Urinary bladder (tissue), 4 donors: ENCODE results near the gene SASS6. TPM values are rescaled to one million over a fixed set of nuclear protein-coding genes. Genes with fewer than 3 reads are reported as not detected.

Experiments used
- DNase-seq: peaks from one replicate; pipeline ENCODE4 v3.0.0-alpha.2; 2015; ENCODE audit errors: extremely low spot score
- H3K27ac ChIP-seq: one replicate; pipeline ENCODE4 v1.5.1; 2013; ENCODE audit warnings: low read depth, mild to moderate bottlenecking, moderate library complexity
- H3K36me3 ChIP-seq: one replicate; pipeline ENCODE4 v1.6.1; 2013; ENCODE audit warnings: mild to moderate bottlenecking, moderate library complexity; ENCODE audit not compliant: insufficient read depth
- H3K4me1 ChIP-seq: one replicate; pipeline ENCODE4 v1.6.1; 2013; ENCODE audit warnings: mild to moderate bottlenecking, moderate library complexity; ENCODE audit not compliant: insufficient read depth
- H3K4me3 ChIP-seq: one replicate; pipeline ENCODE4 v1.5.1; 2013; ENCODE audit warnings: low read depth, low read length
- WGBS: extraction: QIAGEN DNeasy Blood & Tissue Kit; methylation state at CpG from one replicate; pipeline ENCODE4 v1.1.7; 2013; 5-methylcytosine and 5-hydroxymethylcytosine counted together
- polyA plus RNA-seq: library from polyadenylated mRNA; stranded (reverse); fragments of 200-250 nt; gene quantifications from one replicate; pipeline ENCODE4 v1.2.3, GENCODE V29; 2013
- total RNA-seq: library from RNA; depleted of rRNA; stranded (reverse); fragments of >200 nt; gene quantifications from one replicate; pipeline ENCODE4 v1.2.3, GENCODE V29; 2014
- donor health status: healthy with polysubstance abuse.
- donor health status: healthy.

Gene SASS6
- total RNA-seq: 8.6 TPM
- 2.4 TPM for polyA plus RNA-seq

DNA sequence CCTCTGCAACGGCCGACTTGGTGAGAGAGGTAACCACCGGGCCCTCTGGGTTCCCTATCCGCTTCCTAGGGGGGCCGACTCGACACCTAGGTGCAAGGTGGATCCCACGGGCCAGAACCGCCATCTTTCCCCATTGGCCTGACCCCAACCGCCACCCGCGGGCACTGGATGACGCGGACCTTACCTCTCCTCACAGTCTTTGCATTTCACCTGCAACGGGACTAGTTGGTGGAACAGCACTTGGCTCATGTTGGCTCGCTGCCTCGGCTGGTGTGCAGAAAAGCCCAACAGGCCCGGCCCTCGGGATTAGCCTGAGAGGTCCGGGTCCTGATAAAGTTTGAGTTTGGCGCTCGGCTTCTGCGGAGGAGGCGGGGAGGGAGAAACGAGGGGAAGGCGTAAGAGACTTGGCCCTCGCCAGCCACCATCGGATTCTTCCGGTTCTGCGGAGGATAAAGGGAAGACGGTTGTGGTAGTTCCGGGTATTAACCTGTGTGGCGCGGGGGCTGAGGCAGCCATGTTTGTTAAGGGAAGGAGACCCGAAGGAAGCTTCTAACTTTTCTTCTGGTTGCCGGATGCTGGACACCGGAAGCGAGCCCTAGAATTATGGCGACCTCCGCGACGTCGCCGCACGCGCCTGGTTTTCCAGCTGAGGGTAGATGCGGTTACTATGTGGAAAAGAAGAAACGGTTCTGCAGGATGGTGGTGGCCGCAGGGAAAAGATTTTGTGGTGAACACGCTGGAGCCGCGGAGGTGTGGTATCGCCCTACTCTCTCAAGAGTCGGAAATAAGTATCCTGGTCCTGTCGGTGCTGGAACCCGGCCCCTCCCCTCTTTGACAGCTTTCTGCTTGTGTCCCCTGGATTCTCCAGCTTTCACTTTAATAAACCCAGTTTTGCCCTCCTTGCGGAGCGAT, at the start of gene SASS6, which contains the start of gene TRMT13:
TSS of gene SASS6 (minus strand) at position 365 of the 912 bp plus-strand sequence. CDS start at position 249, 116 bp downstream.
TSS of gene TRMT13 (plus strand) at position 598 of the 912 bp plus-strand sequence. CDS start at position 604, 6 bp downstream.
- under 1% methylated on average over 57 of the region's 57 CpGs for WGBS
- Histone ChIP-seq H3K36me3 (peaks cover 4% of the 10 kb centered on the region), H3K27ac (no peak within 1 kb of the TSS), H3K4me1 (no peaks in the 10 kb centered on the region), H3K4me3 (peak within 1 kb of the TSS; percentile 73)
- DNase-seq: peak; percentile 98

- no peak within 1 kb of the TSS for H3K4me3 ChIP-seq
- H3K27ac ChIP-seq: no peak within 1 kb of the TSS
- no peaks in the 10 kb centered on the region for H3K4me1 ChIP-seq
- DNase-seq: no peak
- no peaks in the 10 kb centered on the region for H3K36me3 ChIP-seq
- WGBS: 41% methylated on average over 5 of the region's 5 CpGs
Measured at GRCh38 chr1:100178091-100178490, 45.4 kb upstream of the SASS6 start, which contains the start of gene LRRC39. TSS of gene LRRC39 (minus strand) at chr1:100178256. CDS start at chr1:100168516, 9,740 bp downstream.

- Histone ChIP-seq H3K4me1 (no peaks in the 10 kb centered on the region), H3K4me3 (no peak overlapping the region), H3K27ac (no peak overlapping the region), H3K36me3 (no peaks in the 10 kb centered on the region)
- DNase-seq: no peak
- 92% methylated on average over 4 of the region's 4 CpGs for WGBS
Measured at GRCh38 chr1:100177295-100178041, 44.7 kb upstream of the SASS6 start.

GRCh38 chr1:100168051-100168450, 35.3 kb upstream of the SASS6 start:
- no peaks in the 10 kb centered on the region for H3K4me1 ChIP-seq
- H3K36me3 ChIP-seq: no peaks in the 10 kb centered on the region
- no peak overlapping the region for H3K4me3 ChIP-seq
- H3K27ac ChIP-seq: no peak overlapping the region
- no peak for DNase-seq
- 98% methylated on average over 2 of the region's 2 CpGs for WGBS

DNA sequence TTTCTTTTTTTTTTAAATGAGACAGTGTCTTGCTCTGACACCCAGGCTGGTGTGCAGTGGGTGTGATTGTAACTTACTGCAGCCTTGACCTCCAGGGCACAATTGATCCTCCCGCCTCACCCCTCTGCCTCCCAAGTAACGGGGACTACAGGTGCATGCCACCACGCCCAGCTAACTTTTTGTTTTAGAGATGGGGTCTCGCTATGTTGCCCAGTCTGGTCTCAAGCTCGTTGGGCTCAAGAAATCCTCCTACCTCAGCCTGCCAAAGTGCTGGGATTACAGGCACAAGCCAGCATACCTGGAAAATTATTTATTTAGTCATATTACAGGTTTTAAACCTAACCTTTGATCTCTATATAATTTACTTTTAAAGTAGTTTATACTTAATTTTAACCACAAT, 32.0 kb upstream of the SASS6 start:
- Histone ChIP-seq H3K4me1 (no peaks in the 10 kb centered on the region), H3K36me3 (no peaks in the 10 kb centered on the region), H3K27ac (no peak overlapping the region), H3K4me3 (no peak overlapping the region)
- 92% methylated on average over 5 of the region's 5 CpGs for WGBS
- DNase-seq: no peak

- 59% methylated on average over 2 of the region's 2 CpGs for WGBS
- Histone ChIP-seq H3K27ac (no peak overlapping the region), H3K4me1 (no peaks in the 10 kb centered on the region), H3K4me3 (no peak overlapping the region), H3K36me3 (no peaks in the 10 kb centered on the region)
- no peak for DNase-seq
Measured at GRCh38 chr1:100164216-100164615, 31.5 kb upstream of the SASS6 start.

GRCh38 chr1:100162881-100163280, 30.2 kb upstream of the SASS6 start:
- no peaks in the 10 kb centered on the region for H3K36me3 ChIP-seq
- H3K4me1 ChIP-seq: no peaks in the 10 kb centered on the region
- H3K27ac ChIP-seq: no peak overlapping the region
- DNase-seq: no peak
- H3K4me3 ChIP-seq: no peak overlapping the region

DNA sequence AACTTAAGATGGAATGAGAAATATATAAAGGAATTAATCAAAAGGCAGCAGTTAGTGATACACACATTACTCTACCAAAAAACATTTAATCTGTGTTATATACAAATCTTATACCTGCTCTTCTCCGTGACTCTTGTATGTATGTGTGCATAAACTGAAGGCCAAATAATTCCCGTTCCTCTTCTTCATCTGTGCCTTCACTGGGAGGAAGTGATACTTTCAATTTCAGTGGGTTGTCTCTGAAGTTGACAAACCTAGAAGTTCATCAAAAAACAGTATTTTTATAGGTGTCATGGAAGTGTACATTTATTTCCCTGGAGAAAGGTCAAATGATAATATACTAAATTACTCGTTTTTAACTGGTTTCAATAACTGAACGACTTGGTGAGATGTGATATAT, 19.5 kb upstream of the SASS6 start:
- H3K36me3 ChIP-seq: peaks cover 2% of the 10 kb centered on the region
- DNase-seq: no peak
- WGBS: 81% methylated on average over 4 of the region's 4 CpGs
- H3K27ac ChIP-seq: no peak overlapping the region
- no peaks in the 10 kb centered on the region for H3K4me1 ChIP-seq
- no peak overlapping the region for H3K4me3 ChIP-seq

GRCh38 chr1:100151679-100152078, 18.9 kb upstream of the SASS6 start:
- Histone ChIP-seq H3K36me3 (peaks cover 2% of the 10 kb centered on the region), H3K27ac (no peak overlapping the region), H3K4me1 (no peaks in the 10 kb centered on the region), H3K4me3 (no peak overlapping the region)
- WGBS: 68% methylated on average over 2 of the region's 2 CpGs
- DNase-seq: no peak

- no peak overlapping the region for H3K4me3 ChIP-seq
- DNase-seq: no peak
- no peaks in the 10 kb centered on the region for H3K4me1 ChIP-seq
- 88% methylated on average over 4 of the region's 4 CpGs for WGBS
- peaks cover 2% of the 10 kb centered on the region for H3K36me3 ChIP-seq
- no peak overlapping the region for H3K27ac ChIP-seq
Measured at GRCh38 chr1:100147875-100148274, 15.1 kb upstream of the SASS6 start.

DNA sequence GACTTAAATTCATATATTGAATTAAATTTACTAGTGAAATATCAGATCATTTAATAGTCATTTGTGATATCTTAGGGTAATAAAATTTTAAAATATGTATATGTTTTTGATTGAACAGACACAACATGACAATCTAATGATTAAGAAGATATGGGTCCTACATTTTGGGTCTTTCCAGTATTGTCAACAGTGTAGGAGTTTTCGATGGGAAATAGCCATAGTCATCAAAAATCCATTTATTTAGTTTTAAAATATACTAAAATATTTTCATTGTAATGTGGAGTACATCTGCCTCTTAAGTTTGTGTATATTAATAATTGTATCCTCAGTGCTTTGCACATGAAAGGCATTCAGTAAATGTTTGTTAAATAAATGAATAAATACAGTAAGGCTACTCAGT, 14.2 kb upstream of the SASS6 start:
- no peak overlapping the region for H3K27ac ChIP-seq
- DNase-seq: no peak
- H3K36me3 ChIP-seq: peaks cover 4% of the 10 kb centered on the region
- no peaks in the 10 kb centered on the region for H3K4me1 ChIP-seq
- 98% methylated on average over 1 of the region's 1 CpG for WGBS
- no peak overlapping the region for H3K4me3 ChIP-seq

- Histone ChIP-seq H3K36me3 (peaks cover 7% of the 10 kb centered on the region), H3K27ac (no peak overlapping the region), H3K4me3 (no peak overlapping the region), H3K4me1 (no peaks in the 10 kb centered on the region)
- WGBS: 64% methylated on average over 3 of the region's 3 CpGs
- no peak for DNase-seq
Measured at GRCh38 chr1:100145116-100145515, 12.4 kb upstream of the SASS6 start.

- DNase-seq: no peak
- 80% methylated on average over 3 of the region's 3 CpGs for WGBS
- peaks cover 12% of the 10 kb centered on the region for H3K36me3 ChIP-seq
- no peak overlapping the region for H3K4me3 ChIP-seq
- H3K4me1 ChIP-seq: no peaks in the 10 kb centered on the region
- H3K27ac ChIP-seq: no peak overlapping the region
Measured at GRCh38 chr1:100142343-100142742, 9.6 kb upstream of the SASS6 start.

- H3K27ac ChIP-seq: no peak overlapping the region
- no peaks in the 10 kb centered on the region for H3K4me1 ChIP-seq
- H3K36me3 ChIP-seq: peaks cover 12% of the 10 kb centered on the region
- WGBS: 92% methylated on average over 4 of the region's 4 CpGs
- no peak overlapping the region for H3K4me3 ChIP-seq
- DNase-seq: no peak
Measured at GRCh38 chr1:100141192-100141591, 8.5 kb upstream of the SASS6 start.
